OCI-LY3 (cell line): ENCODE data around the gene MAT2A.

ENCODE experiments used
- EZH2phosphoT487 ChIP-seq: fragments of 200-600 bp; shearing (Covaris generic); IDR thresholded peaks from 2 replicates; pipeline ENCODE4 v1.6.1; 2018; ENCODE audit warnings: antibody characterized with exemption, mixed run types, low read depth
- TF ChIP-seq, protein P1 (sequence below): fragments of 200-600, 300-600 bp; sonication (generic); IDR thresholded peaks from 2 replicates; pipeline ENCODE4 v1.5.1; 2014; ENCODE audit warnings: antibody characterized with exemption, low read length, low read depth

DNA sequence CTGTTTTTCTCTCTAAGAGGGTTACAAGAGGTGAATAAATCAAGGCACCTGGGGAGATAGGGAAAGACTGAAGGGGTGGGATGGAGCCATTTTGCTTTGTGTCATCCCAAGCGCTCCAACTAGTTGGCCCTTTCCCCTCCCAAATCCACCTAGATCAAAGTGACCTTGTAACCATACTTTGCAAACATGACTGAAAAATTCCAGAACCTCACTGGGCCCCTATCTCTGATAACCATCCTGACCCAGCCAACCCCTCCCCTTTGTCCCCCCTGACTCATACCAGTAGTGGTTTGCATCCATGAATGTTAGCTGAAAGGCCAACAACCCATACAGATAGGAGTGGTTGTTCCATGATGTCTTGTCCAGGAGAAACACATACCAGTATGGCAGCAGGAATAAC is 19.2 kb downstream of the MAT2A start:
- TF ChIP-seq, protein P1, sequence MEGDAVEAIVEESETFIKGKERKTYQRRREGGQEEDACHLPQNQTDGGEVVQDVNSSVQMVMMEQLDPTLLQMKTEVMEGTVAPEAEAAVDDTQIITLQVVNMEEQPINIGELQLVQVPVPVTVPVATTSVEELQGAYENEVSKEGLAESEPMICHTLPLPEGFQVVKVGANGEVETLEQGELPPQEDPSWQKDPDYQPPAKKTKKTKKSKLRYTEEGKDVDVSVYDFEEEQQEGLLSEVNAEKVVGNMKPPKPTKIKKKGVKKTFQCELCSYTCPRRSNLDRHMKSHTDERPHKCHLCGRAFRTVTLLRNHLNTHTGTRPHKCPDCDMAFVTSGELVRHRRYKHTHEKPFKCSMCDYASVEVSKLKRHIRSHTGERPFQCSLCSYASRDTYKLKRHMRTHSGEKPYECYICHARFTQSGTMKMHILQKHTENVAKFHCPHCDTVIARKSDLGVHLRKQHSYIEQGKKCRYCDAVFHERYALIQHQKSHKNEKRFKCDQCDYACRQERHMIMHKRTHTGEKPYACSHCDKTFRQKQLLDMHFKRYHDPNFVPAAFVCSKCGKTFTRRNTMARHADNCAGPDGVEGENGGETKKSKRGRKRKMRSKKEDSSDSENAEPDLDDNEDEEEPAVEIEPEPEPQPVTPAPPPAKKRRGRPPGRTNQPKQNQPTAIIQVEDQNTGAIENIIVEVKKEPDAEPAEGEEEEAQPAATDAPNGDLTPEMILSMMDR: no peak
- TF ChIP-seq EZH2phosphoT487: no peak
